K562 (cell line): ENCODE results near the gene PLA2G12B. TPM values are rescaled to one million over a fixed set of nuclear protein-coding genes. Genes with fewer than 3 reads are reported as not detected.

ENCODE experiments used
- ATAC-seq: fragments of 200-7000 bp; cut with Tn5 transposase; 3 replicates; pipeline ENCODE4 v1.9.1; 2020; ENCODE audit warnings: moderate library complexity
- BruUV-seq: library from RNA; stranded (reverse); fragments of 400-500 nt; replicated peaks from 2 replicates; lab custom pipeline; 2021; lab: Mats Ljungman, UMichigan
- CTCF ChIA-PET: fragments of 300-600 bp; formaldehyde crosslinking; extraction: SDS; loops from one replicate; lab custom pipeline; 2021; ENCODE audit warnings: low intra/inter-chr PET ratio; lab: Yijun Ruan, JAX
- POLR2A ChIA-PET: fragments of 300-600, 350-650 bp; sonication (Branson Sonifier 250); formaldehyde crosslinking; extraction: SDS; loops from one replicate; lab custom pipeline; 2021; ENCODE audit warnings: antibody characterized with exemption, inconsistent platforms; lab: Yijun Ruan, JAX
- DNase-seq, 4 experiments: peaks; one replicate each; pipeline versions ENCODE4 v3.0.0 to v3.0.0-alpha.2; 2011 to 2018; ENCODE audit warnings: low spot score in 3 of 4, mixed read lengths in 3 of 4; ENCODE audit errors: extremely low read depth in 1 of 4
- FAIRE-seq: peaks from 2 replicates; lab custom pipeline; 2011; peaks lifted over from hg19 to GRCh38; lab: Jason Lieb, UNC
- H2AFZ ChIP-seq: 2 replicates; pipeline ENCODE4 v1.6.0; 2011; ENCODE audit warnings: low read depth, low read length, control low read depth, inconsistent platforms
- H3K27ac ChIP-seq: fragments of 200-600 bp; 3 replicates; pipeline ENCODE4 v1.8.0; 2011; ENCODE audit warnings: low read depth, mild to moderate bottlenecking, control low read depth, inconsistent platforms, low read length, moderate library complexity, mixed read lengths; ENCODE audit errors: extremely low read depth
- H3K27me3 ChIP-seq, 2 experiments: fragments of 300-600 bp in 1 of 2; 2 replicates in 1 of 2; 3 replicates in 1 of 2; pipeline versions ENCODE4 v1.6.0 to v1.8.0; 2011; ENCODE audit warnings: inconsistent platforms in 2 of 2, low read length in 2 of 2, mild to moderate bottlenecking in 1 of 2, mixed read lengths in 1 of 2, moderate library complexity in 1 of 2; ENCODE audit not compliant: control insufficient read depth in 2 of 2, insufficient read depth in 2 of 2
- H3K36me3 ChIP-seq: fragments of 300-600 bp; 3 replicates; pipeline ENCODE4 v1.8.0; 2011; ENCODE audit warnings: mild to moderate bottlenecking, low read length, inconsistent platforms; ENCODE audit not compliant: control insufficient read depth, insufficient read depth
- H3K4me1 ChIP-seq, 2 experiments: fragments of 200-600 bp in 1 of 2; replicated peaks in 1 of 2; 2 replicates in 1 of 2; 3 replicates in 1 of 2; pipeline versions ENCODE4 v1.5.1 to v1.8.0; 2011; ENCODE audit warnings: inconsistent platforms in 2 of 2, low read length in 2 of 2, mild to moderate bottlenecking in 1 of 2, mixed read lengths in 1 of 2, moderate library complexity in 1 of 2; ENCODE audit not compliant: control insufficient read depth in 2 of 2, insufficient read depth in 2 of 2
- H3K4me2 ChIP-seq: 2 replicates; pipeline ENCODE4 v1.6.1; 2011; ENCODE audit warnings: low read length, control low read depth, inconsistent platforms, mixed read lengths; ENCODE audit not compliant: insufficient read depth
- H3K4me3 ChIP-seq: fragments of 200-600 bp; sonication (generic), shearing (Covaris generic); 2 replicates; pipeline ENCODE4 v1.5.1; 2016; ENCODE audit warnings: control low read depth, inconsistent platforms
- H3K79me2 ChIP-seq: fragments of 200-600 bp; 3 replicates; pipeline ENCODE4 v1.8.0; 2011; ENCODE audit warnings: low read length, inconsistent platforms; ENCODE audit not compliant: control insufficient read depth, insufficient read depth
- H3K9ac ChIP-seq, 2 experiments: 2 replicates each; pipeline versions ENCODE4 v1.6.0 to v1.6.1; 2011; ENCODE audit warnings: low read depth in 2 of 2, low read length in 2 of 2, control low read depth in 1 of 2, inconsistent platforms in 1 of 2, mild to moderate bottlenecking in 1 of 2, mixed read lengths in 1 of 2; ENCODE audit not compliant: insufficient read depth in 1 of 2
- H3K9me1 ChIP-seq: one replicate; pipeline ENCODE4 v1.6.0; 2011; ENCODE audit warnings: inconsistent platforms, mild to moderate bottlenecking, low read length, moderate library complexity; ENCODE audit not compliant: control insufficient read depth, insufficient read depth
- H3K9me3 ChIP-seq: replicated peaks from 2 replicates; pipeline ENCODE4 v1.5.1; 2011; ENCODE audit warnings: low read depth, low read length, inconsistent platforms; ENCODE audit not compliant: control insufficient read depth, insufficient read depth
- H4K20me1 ChIP-seq: replicated peaks from 2 replicates; pipeline ENCODE4 v1.6.1; 2011; ENCODE audit warnings: low read length, inconsistent platforms, mixed read lengths; ENCODE audit not compliant: control insufficient read depth, insufficient read depth
- ATF1 ChIP-seq, 2 experiments: fragments of 450-650 bp in 1 of 2; IDR thresholded peaks; 2 replicates each; pipeline ENCODE4 v1.6.1; 2016; ENCODE audit warnings: missing compliant biosample characterization in 1 of 2, missing genetic modification characterization in 1 of 2
- DLX4 ChIP-seq: fragments of 250-450 bp; sonication (Bioruptor Pico); IDR thresholded peaks from 2 replicates; pipeline ENCODE4 v1.6.1; 2021; ENCODE audit warnings: mild to moderate bottlenecking
- IRF9 ChIP-seq: fragments of 450-650 bp; IDR thresholded peaks from 2 replicates; pipeline ENCODE4 v1.6.1; 2016; ENCODE audit warnings: missing biosample characterization, missing genetic modification characterization
- PHF8 ChIP-seq: fragments of 200-600 bp; sonication (generic); IDR thresholded peaks from 2 replicates; pipeline ENCODE4 v1.6.1; 2012; ENCODE audit warnings: mixed run types, mild to moderate bottlenecking, inconsistent platforms, low read length, moderate library complexity, borderline replicate concordance
- POLR2B ChIP-seq: fragments of 450-650 bp; IDR thresholded peaks from 2 replicates; pipeline ENCODE4 v1.6.1; 2018; ENCODE audit warnings: low read depth; ENCODE audit not compliant: partially characterized antibody
- SNAPC5 ChIP-seq: fragments of 250-450 bp; sonication (Bioruptor Pico); IDR thresholded peaks from 2 replicates; pipeline ENCODE4 v1.8.0; 2021; ENCODE audit warnings: moderate library complexity, mild to moderate bottlenecking, inconsistent platforms
- TAF7 ChIP-seq: fragments of 450-650 bp; IDR thresholded peaks from 2 replicates; pipeline ENCODE4 v1.6.1; 2016; ENCODE audit warnings: missing genetic modification characterization, missing compliant biosample characterization
- TGIF2 ChIP-seq: sonication (generic); formaldehyde crosslinking; IDR thresholded peaks from 2 replicates; pipeline ENCODE4 v1.8.1; 2022; ENCODE audit warnings: mild to moderate bottlenecking, missing genetic modification reagents, moderate library complexity
- TRIM28 ChIP-seq: fragments of 450-650 bp; IDR thresholded peaks from 2 replicates; pipeline ENCODE4 v1.6.1; 2017
- YY1 ChIP-seq, 3 experiments: IDR thresholded peaks; 2 replicates each; pipeline ENCODE4 v1.6.1; 2011; ENCODE audit warnings: low read length in 2 of 3, mild to moderate bottlenecking in 2 of 3, moderate library complexity in 2 of 3, borderline replicate concordance in 1 of 3, control low read depth in 1 of 3, low read depth in 1 of 3; ENCODE audit not compliant: insufficient read depth in 3 of 3, insufficient replicate concordance in 2 of 3, control insufficient read depth in 1 of 3, insufficient read length in 1 of 3; ENCODE audit errors: extremely low read depth in 1 of 3
- ZC3H8 ChIP-seq: fragments of 450-650 bp; IDR thresholded peaks from 2 replicates; pipeline ENCODE4 v1.6.1; 2017
- ZFX ChIP-seq: sonication (generic); formaldehyde crosslinking; IDR thresholded peaks from 2 replicates; pipeline ENCODE4 v1.8.0; 2022; ENCODE audit warnings: mild to moderate bottlenecking, missing genetic modification reagents, moderate library complexity
- ZHX1 ChIP-seq: fragments of 150-350 bp; conservative IDR thresholded peaks from 2 replicates; pipeline ENCODE4 v1.6.1; 2014; ENCODE audit warnings: low read length
- ZNF174 ChIP-seq: fragments of 250-450 bp; sonication (Bioruptor Pico); IDR thresholded peaks from 2 replicates; pipeline ENCODE4 v1.4.0; 2020; ENCODE audit warnings: mild to moderate bottlenecking
- ZNF212 ChIP-seq: fragments of 450-650 bp; formaldehyde crosslinking; IDR thresholded peaks from 2 replicates; pipeline ENCODE4 v1.4.0; 2020; ENCODE audit warnings: mild to moderate bottlenecking
- ZNF224 ChIP-seq: sonication (generic); formaldehyde crosslinking; IDR thresholded peaks from 2 replicates; pipeline ENCODE4 v1.8.0; 2022; ENCODE audit warnings: mild to moderate bottlenecking, missing genetic modification reagents
- ZNF436 ChIP-seq: fragments of 250-450, 450-650 bp; sonication (Bioruptor Pico); formaldehyde crosslinking; IDR thresholded peaks from 2 replicates; pipeline ENCODE4 v1.7.0; 2020; ENCODE audit warnings: mild to moderate bottlenecking
- ZNF717 ChIP-seq: fragments of 250-450 bp; sonication (Bioruptor Pico); IDR thresholded peaks from 2 replicates; pipeline ENCODE4 v1.5.0; 2021
- WGBS: fragments of 100-300 bp; shearing (Covaris generic); methylation state at CpG from one replicate; pipeline ENCODE4 v1.1.6; 2016; ENCODE audit warnings: low coverage, mixed read lengths; ENCODE audit not compliant: insufficient coverage; ENCODE audit errors: missing lambda C conversion rate; 5-methylcytosine and 5-hydroxymethylcytosine counted together
- in situ Hi-C: fragments of 300-500 bp; cut with MboI; formaldehyde crosslinking; loops from 4 replicates; pipeline ENCODE4 v1.15.0; 2018; ENCODE audit warnings: inconsistent platforms, mixed read lengths
- intact Hi-C: fragments of 100-400 bp; cut with micrococcal nuclease; formaldehyde crosslinking; loops from 2 replicates; pipeline ENCODE4 v1.14.2; 2022
- polyA plus RNA-seq, 8 experiments: library from polyadenylated mRNA; depleted of rRNA in 4 of 8; stranded (reverse) in 5 of 8; unstranded in 3 of 8; fragments of >200 nt; fragmentation: Nextera tagmentation in 2 of 8; fragmentation: Illumina TruSeq in 1 of 8; extraction: Ambion mirVana in 2 of 8; extraction: Trizol in 1 of 8; gene quantifications; 2 replicates each; pipeline versions ENCODE4 v1.2.1 to v1.2.3, GENCODE V29; 2011 to 2014; ENCODE audit warnings: inconsistent platforms in 1 of 8, missing spikeins in 1 of 8
- total RNA-seq, 7 experiments: library from RNA; depleted of rRNA in 6 of 7; stranded (reverse); fragments of >200 nt in 6 of 7; fragmentation: Illumina TruSeq in 2 of 7; extraction: Trizol in 2 of 7; gene quantifications; 2 replicates each; pipeline versions ENCODE4 v1.2.1 to v1.2.3, GENCODE V29; 2011 to 2021; ENCODE audit warnings: low replicate concordance in 1 of 7

PLA2G12B gene
- total and polyA plus RNA-seq, 9 of the 15 experiments (the other 6 are each of a cell fraction or from before 2014, with no cell fraction given) = not detected

GRCh38 chr10:72888151-72888638 is 66.4 kb downstream of the PLA2G12B start:
- peak overlapping the region; percentile 44; the same call in 2 of the 3 replicates for H3K27ac ChIP-seq
- CTCF ChIA-PET = no interaction called here
- H3K79me2 ChIP-seq = no peaks in the 10 kb centered on the region
- no peaks in the 10 kb centered on the region for H3K27me3 ChIP-seq
- POLR2A ChIA-PET = interaction anchor here (0.6 to 1.1 kb wide), 4 partner anchors 12 to 747 kb away, joined by 3 to 4 read pairs (median 4); no protein-coding TSS in a partner anchor
- intact Hi-C loops = no loop called here
- H4K20me1 ChIP-seq = no peaks in the 10 kb centered on the region
- H2AFZ ChIP-seq = peak overlapping the region; percentile 54; the same call in 1 of the 2 replicates
- BruUV-seq = no TSS peak
- no peak overlapping the region for H3K4me3 ChIP-seq
- peak in 2 of 4 experiments; percentile 60 to 73 for DNase-seq
- peak overlapping the region in 1 of 2 experiments; percentile 15; a peak in 1 of 4 replicates for H3K9ac ChIP-seq
- FAIRE-seq = peak; percentile 63
- no peaks in the 10 kb centered on the region for H3K9me1 ChIP-seq
- 22% methylated on average over 7 of the region's 7 CpGs for WGBS
- H3K4me2 ChIP-seq = no peak overlapping the region; the same call in 1 of the 2 replicates
- H3K4me1 ChIP-seq = peaks cover 0 to 27% of the 10 kb centered on the region in 2 experiments; a peak in 3 of 5 replicates
- no peaks in the 10 kb centered on the region for H3K9me3 ChIP-seq
- in situ Hi-C loops = loop anchor here (10.0 kb wide), 1 partner anchor 613 kb away; the partner anchor contains the start of gene DDIT4
- ATAC-seq = peak; percentile 85
- H3K36me3 ChIP-seq = no peaks in the 10 kb centered on the region
- TF ChIP-seq YY1 (IDR thresholded peaks at IDR 0.05; ENCODE audit: borderline replicate concordance in 1 of 3, control insufficient read depth in 1 of 3, extremely low read depth in 1 of 3, insufficient read depth in 3 of 3, insufficient read length in 1 of 3, insufficient replicate concordance in 2 of 3, low read depth in 1 of 3, low read length in 2 of 3) (peak in 2 of 3 experiments; percentile 35 to 91), TGIF2 (CRISPR knock-in tag) (no peak), POLR2B (peak; percentile 18), ZC3H8 (no peak), TRIM28 (no peak), ZNF212 (CRISPR knock-in tag) (0 out of 2 replicates have a peak, but pooled peaks have one; percentile 12), ZNF436 (CRISPR knock-in tag) (no peak), ZNF224 (CRISPR knock-in tag) (no peak), IRF9 (tag) (peak; percentile 78), PHF8 (no peak), ZNF717 (CRISPR knock-in tag) (no peak), ATF1 (CRISPR knock-in tag; IDR thresholded peaks at IDR 0.05) (no peak), ATF1 (tag; IDR thresholded peaks at IDR 0.05) (0 out of 2 replicates have a peak, but pooled peaks have one; percentile 23), ZFX (CRISPR knock-in tag) (no peak), ZHX1 (no peak), SNAPC5 (no peak), DLX4 (CRISPR knock-in tag) (no peak), ZNF174 (CRISPR knock-in tag) (no peak), TAF7 (peak; percentile 65; the same call in 1 of the 2 replicates)
